ENCODE results near the gene PARP2.

Gene PARP2, protein sequence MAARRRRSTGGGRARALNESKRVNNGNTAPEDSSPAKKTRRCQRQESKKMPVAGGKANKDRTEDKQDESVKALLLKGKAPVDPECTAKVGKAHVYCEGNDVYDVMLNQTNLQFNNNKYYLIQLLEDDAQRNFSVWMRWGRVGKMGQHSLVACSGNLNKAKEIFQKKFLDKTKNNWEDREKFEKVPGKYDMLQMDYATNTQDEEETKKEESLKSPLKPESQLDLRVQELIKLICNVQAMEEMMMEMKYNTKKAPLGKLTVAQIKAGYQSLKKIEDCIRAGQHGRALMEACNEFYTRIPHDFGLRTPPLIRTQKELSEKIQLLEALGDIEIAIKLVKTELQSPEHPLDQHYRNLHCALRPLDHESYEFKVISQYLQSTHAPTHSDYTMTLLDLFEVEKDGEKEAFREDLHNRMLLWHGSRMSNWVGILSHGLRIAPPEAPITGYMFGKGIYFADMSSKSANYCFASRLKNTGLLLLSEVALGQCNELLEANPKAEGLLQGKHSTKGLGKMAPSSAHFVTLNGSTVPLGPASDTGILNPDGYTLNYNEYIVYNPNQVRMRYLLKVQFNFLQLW

GRCh38 chr14:20343092-20343861 lies at the start of gene PARP2:
Gene PARP2, plus strand, starts transcription at chr14:20343635. Its CDS starts 7 bp downstream, at chr14:20343642.
- DNase-seq (ENCODE audit: low read depth) = peak; percentile 98
- TF ChIP-seq, protein P1, sequence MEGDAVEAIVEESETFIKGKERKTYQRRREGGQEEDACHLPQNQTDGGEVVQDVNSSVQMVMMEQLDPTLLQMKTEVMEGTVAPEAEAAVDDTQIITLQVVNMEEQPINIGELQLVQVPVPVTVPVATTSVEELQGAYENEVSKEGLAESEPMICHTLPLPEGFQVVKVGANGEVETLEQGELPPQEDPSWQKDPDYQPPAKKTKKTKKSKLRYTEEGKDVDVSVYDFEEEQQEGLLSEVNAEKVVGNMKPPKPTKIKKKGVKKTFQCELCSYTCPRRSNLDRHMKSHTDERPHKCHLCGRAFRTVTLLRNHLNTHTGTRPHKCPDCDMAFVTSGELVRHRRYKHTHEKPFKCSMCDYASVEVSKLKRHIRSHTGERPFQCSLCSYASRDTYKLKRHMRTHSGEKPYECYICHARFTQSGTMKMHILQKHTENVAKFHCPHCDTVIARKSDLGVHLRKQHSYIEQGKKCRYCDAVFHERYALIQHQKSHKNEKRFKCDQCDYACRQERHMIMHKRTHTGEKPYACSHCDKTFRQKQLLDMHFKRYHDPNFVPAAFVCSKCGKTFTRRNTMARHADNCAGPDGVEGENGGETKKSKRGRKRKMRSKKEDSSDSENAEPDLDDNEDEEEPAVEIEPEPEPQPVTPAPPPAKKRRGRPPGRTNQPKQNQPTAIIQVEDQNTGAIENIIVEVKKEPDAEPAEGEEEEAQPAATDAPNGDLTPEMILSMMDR (conservative IDR thresholded peaks at IDR 0.05; ENCODE audit: low read depth, low read length) = no peak
- peak within 1 kb of the TSS; percentile 99 for H3K4me3 ChIP-seq (ENCODE audit: low read length)

DNA sequence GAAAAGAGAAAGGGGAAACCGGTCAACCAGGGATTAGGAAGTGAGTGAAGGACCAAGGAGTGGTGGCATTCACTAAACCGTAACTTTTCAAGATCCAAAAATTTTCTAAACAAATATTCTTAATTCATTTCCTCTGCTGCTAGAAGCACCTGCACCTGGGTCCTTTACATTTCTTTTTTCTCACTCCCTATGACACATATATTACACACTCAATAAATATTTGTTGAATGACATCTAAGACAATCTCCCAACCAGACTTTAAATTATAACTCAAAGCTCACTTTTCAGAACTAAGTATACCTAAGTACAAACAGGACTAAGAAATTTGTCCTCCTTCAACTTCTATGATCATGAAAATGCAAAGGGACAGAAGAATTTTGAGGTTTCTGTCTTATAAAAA lies 48.8 kb upstream of the PARP2 start:
- no peak overlapping the region for H3K4me3 ChIP-seq (ENCODE audit: low read length)
- TF ChIP-seq, protein P1 (conservative IDR thresholded peaks at IDR 0.05; ENCODE audit: low read depth, low read length) = no peak
- DNase-seq (ENCODE audit: low read depth) = no peak

DNA sequence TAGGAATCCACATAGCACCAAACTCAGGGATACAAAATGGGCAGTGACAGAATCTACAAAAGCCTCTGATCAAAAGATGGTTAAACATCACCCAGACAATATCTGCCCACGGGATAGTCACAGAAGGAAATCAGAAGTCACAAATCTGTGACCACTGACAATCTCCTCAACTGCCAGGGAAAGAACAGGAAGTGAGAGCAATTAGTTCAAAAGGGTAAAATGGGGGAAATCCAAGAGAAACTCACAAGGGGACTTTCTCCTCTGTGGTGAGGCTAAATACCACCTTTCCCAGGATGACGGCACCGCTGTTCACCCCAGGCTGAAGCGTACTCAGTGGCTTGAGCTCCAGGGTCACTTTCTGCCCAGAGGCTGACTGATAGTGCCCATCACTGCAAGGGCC lies 48.4 kb upstream of the PARP2 start:
- no peak overlapping the region for H3K4me3 ChIP-seq (ENCODE audit: low read length)
- TF ChIP-seq, protein P1 (conservative IDR thresholded peaks at IDR 0.05; ENCODE audit: low read depth, low read length) = no peak
- no peak for DNase-seq (ENCODE audit: low read depth)

- TF ChIP-seq, protein P1 (conservative IDR thresholded peaks at IDR 0.05; ENCODE audit: low read depth, low read length) = no peak
- H3K4me3 ChIP-seq (ENCODE audit: low read length) = no peak overlapping the region
These were observed 41.2 kb upstream of the PARP2 start for GRCh38 chr14:20302042-20302755.

DNA sequence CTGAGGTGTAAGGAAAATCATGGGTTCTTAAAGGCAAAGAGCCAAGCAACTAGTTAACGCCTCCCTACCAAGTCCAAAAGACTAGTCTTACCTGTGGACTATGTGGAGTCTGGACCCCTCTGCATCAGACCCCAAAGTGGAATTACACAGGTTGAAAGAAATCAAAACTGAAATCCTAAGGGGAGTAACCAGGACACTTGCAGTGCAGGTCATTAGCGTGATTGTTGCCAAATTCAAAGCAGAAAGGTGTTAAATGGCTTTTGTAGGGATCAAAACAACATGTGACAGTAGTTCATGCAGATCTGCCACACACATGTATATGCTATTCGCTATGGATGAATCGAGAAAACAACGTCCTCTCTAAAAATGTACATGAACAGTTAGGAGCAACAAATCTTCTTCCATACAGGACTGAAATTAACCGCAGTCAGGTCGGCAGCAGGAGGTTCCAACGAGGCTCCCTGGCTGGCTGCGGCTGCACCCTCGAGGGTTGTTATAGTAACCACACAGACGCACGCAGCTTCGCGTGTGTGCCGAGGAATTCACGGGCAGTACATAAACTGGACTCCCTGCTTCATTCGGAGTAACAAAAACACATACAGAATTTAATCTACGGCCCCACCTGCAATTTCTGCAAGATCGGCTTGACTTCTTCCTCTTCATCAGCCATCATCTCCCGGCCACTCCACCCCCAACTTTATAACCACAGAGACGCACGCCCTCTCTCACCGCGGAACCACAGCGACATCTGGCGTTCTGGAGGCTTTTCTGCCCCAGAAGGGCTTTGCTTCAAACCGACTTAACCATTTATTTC lies 38.0 kb upstream of the PARP2 start, which contains the start of gene TTC5:
TTC5 (minus strand) TSS at position 687 of the 814 bp plus-strand sequence; CDS start at position 673, 14 bp downstream.
- peak within 1 kb of the TSS; percentile 83 for H3K4me3 ChIP-seq (ENCODE audit: low read length)
- peak; percentile 58 for DNase-seq (ENCODE audit: low read depth)
- TF ChIP-seq, protein P1 (conservative IDR thresholded peaks at IDR 0.05; ENCODE audit: low read depth, low read length) = peak; percentile 99

More at GRCh38 chr14:20302042-20302755, 41.2 kb upstream of the PARP2 start:
- no peak for DNase-seq (ENCODE audit: low read depth)

DNA sequence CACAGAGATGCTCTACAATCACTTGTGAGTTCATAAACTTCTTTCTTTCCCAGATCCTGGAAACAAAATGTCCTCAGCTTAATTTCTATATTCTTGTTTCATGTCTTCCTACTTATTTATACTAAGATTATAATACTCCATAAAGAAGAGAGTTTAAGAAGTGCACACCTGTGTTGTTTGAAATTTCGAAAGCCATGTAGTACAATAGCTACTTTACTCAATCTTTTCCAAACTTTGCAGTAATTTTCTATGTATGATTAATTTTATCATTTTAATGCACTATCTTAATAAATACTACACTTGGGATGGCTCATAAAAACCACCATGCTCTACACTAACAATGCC lies 37.4 kb upstream of the PARP2 start:
- TF ChIP-seq, protein P1 (conservative IDR thresholded peaks at IDR 0.05; ENCODE audit: low read depth, low read length) = no peak
- peak overlapping the region; percentile 83 for H3K4me3 ChIP-seq (ENCODE audit: low read length)
- DNase-seq (ENCODE audit: low read depth) = no peak
